ENCODE data around the gene CTAGE1. TPM values are rescaled to one million over a fixed set of nuclear protein-coding genes. Genes with fewer than 3 reads are reported as not detected.

The CTAGE1 gene
- total RNA-seq, 1 donor from 2014 or later = not detected

- Histone ChIP-seq H3F3A (ENCODE audit: low read depth) (peaks cover 3% of the 10 kb centered on the region), H3K36me3 (no peaks in the 10 kb centered on the region), H3K79me2 (ENCODE audit: low read depth) (no peaks in the 10 kb centered on the region), H3K9ac (no peak overlapping the region), H3K4me2 (no peak overlapping the region), H3K9me3 (ENCODE audit: low read depth) (no peaks in the 10 kb centered on the region), H3K4me1 (peaks cover 15% of the 10 kb centered on the region), H3K27ac (no peak overlapping the region), H3K4me3 (no peak overlapping the region), H2AFZ (replicated peaks) (no peak overlapping the region), H4K20me1 (ENCODE audit: low read depth) (no peaks in the 10 kb centered on the region), H3K27me3 (no peaks in the 10 kb centered on the region)
- H3K27me3 Mint-ChIP-seq (ENCODE audit: insufficient read depth, low read depth) = peaks cover 2% of the 10 kb centered on the region
- peaks cover 2% of the 10 kb centered on the region for H3K9me3 Mint-ChIP-seq
- H3K4me1 Mint-ChIP-seq = peaks cover 25% of the 10 kb centered on the region
- TF ChIP-seq EZH2 (IDR thresholded peaks at IDR 0.05) = no peak
- no peak for TF ChIP-seq CTCF (IDR thresholded peaks at IDR 0.05)
- TF ChIP-seq EZH2phosphoT487 (IDR thresholded peaks at IDR 0.05) = no peak
- peak; percentile 47 for DNase-seq (ENCODE audit: low spot score)
- no peaks in the 10 kb centered on the region for H3K36me3 Mint-ChIP-seq
- H3K4me3 Mint-ChIP-seq = no peak overlapping the region
- no peak overlapping the region for H3K27ac Mint-ChIP-seq
Observed at GRCh38 chr18:22456547-22456946, 38.8 kb upstream of the CTAGE1 start.

- peaks cover 7% of the 10 kb centered on the region for H3K9me3 Mint-ChIP-seq
Observed at GRCh38 chr18:22456116-22456480, 38.4 kb upstream of the CTAGE1 start.

DNA sequence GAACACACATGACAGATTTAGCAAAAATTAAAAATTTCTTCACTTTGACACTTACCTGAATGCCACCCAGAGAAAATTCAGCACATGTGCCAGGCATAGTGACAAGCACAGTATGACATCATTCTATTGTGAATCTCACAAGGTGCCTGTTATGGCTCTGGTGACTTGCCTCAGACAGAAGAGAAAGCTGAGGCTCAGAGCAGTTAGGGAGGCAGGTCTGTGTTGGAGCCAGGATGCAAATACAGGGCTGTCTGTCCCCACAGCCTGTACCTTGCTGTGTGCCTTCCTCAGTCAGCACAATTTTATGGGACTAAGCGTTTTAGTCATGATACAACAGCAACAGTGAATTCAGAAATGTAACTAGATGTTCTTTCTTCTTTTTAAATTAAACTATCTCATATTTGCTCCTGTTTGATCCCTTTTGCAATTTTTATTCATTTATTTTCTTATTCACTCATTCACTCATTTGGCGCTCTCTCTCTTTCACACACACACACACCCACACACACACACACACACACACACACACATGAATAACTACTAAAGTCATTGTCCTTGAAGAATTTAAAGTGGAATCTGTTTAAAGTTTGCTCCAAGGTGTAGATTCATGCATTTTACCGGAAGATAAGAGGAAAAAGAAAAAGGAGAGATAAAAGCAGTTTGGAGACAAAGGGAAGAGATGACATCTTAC lies 37.9 kb upstream of the CTAGE1 start:
- no peak overlapping the region for H3K27ac Mint-ChIP-seq
- peaks cover 25% of the 10 kb centered on the region for H3K4me1 Mint-ChIP-seq

More at GRCh38 chr18:22456116-22456480, 38.4 kb upstream of the CTAGE1 start:
- no peak for TF ChIP-seq EZH2phosphoT487 (IDR thresholded peaks at IDR 0.05)
- TF ChIP-seq CTCF (IDR thresholded peaks at IDR 0.05) = no peak
- no peak for TF ChIP-seq EZH2 (IDR thresholded peaks at IDR 0.05)
- Mint-ChIP-seq H3K4me3 (no peak overlapping the region), H3K27me3 (ENCODE audit: insufficient read depth, low read depth) (peaks cover 2% of the 10 kb centered on the region), H3K4me1 (peaks cover 25% of the 10 kb centered on the region), H3K36me3 (no peaks in the 10 kb centered on the region), H3K27ac (no peak overlapping the region)
- DNase-seq (ENCODE audit: low spot score) = no peak
- Histone ChIP-seq H3K4me1 (peaks cover 15% of the 10 kb centered on the region), H3K9ac (no peak overlapping the region), H3K27ac (no peak overlapping the region), H3K27me3 (no peaks in the 10 kb centered on the region), H3K36me3 (no peaks in the 10 kb centered on the region), H3K9me3 (ENCODE audit: low read depth) (no peaks in the 10 kb centered on the region), H3K79me2 (ENCODE audit: low read depth) (no peaks in the 10 kb centered on the region), H4K20me1 (ENCODE audit: low read depth) (no peaks in the 10 kb centered on the region), H3F3A (ENCODE audit: low read depth) (peaks cover 3% of the 10 kb centered on the region), H3K4me2 (no peak overlapping the region), H3K4me3 (no peak overlapping the region), H2AFZ (replicated peaks) (no peak overlapping the region)

More for the DNA sequence above, 37.9 kb upstream of the CTAGE1 start:
- no peaks in the 10 kb centered on the region for H3K79me2 ChIP-seq (ENCODE audit: low read depth)
- DNase-seq (ENCODE audit: low spot score) = no peak
- H3K9ac ChIP-seq = no peak overlapping the region
- Mint-ChIP-seq H3K4me3 (no peak overlapping the region), H3K36me3 (no peaks in the 10 kb centered on the region), H3K27me3 (ENCODE audit: insufficient read depth, low read depth) (peaks cover 2% of the 10 kb centered on the region), H3K9me3 (peaks cover 12% of the 10 kb centered on the region)
- no peak overlapping the region for H2AFZ ChIP-seq (replicated peaks)
- H3K27ac ChIP-seq = no peak overlapping the region
- peaks cover 3% of the 10 kb centered on the region for H3F3A ChIP-seq (ENCODE audit: low read depth)
- no peak for TF ChIP-seq CTCF (IDR thresholded peaks at IDR 0.05)
- TF ChIP-seq EZH2phosphoT487 (IDR thresholded peaks at IDR 0.05) = no peak
- TF ChIP-seq EZH2 (IDR thresholded peaks at IDR 0.05) = no peak
- H3K4me2 ChIP-seq = no peak overlapping the region
- no peaks in the 10 kb centered on the region for H3K36me3 ChIP-seq
- H4K20me1 ChIP-seq (ENCODE audit: low read depth) = no peaks in the 10 kb centered on the region
- H3K9me3 ChIP-seq (ENCODE audit: low read depth) = no peaks in the 10 kb centered on the region
- H3K4me1 ChIP-seq = peaks cover 15% of the 10 kb centered on the region
- no peaks in the 10 kb centered on the region for H3K27me3 ChIP-seq
- H3K4me3 ChIP-seq = no peak overlapping the region
